IgD-negative memory B cell (primary cell): ENCODE measurements around the gene TNFSF11. TPM values are rescaled to one million over a fixed set of nuclear protein-coding genes. Genes with fewer than 3 reads are reported as not detected.

Source experiments
- H3K27ac Mint-ChIP-seq, 3 donors: one replicate each; pipeline ENCODE4 v1.8.0; 2020 to 2022; ENCODE audit warnings: mild to moderate bottlenecking in 3 of 3, mixed read lengths in 3 of 3, moderate library complexity in 1 of 3
- H3K27me3 Mint-ChIP-seq: one replicate; pipeline ENCODE4 v1.8.0; 2021; ENCODE audit warnings: mixed read lengths
- H3K36me3 Mint-ChIP-seq: one replicate; pipeline ENCODE4 v1.8.0; 2020; ENCODE audit warnings: mild to moderate bottlenecking, mixed read lengths
- H3K4me1 Mint-ChIP-seq, 3 donors: one replicate each; pipeline ENCODE4 v1.8.0; 2020 to 2022; ENCODE audit warnings: mixed read lengths in 3 of 3, mild to moderate bottlenecking in 1 of 3
- H3K4me3 Mint-ChIP-seq, 4 donors: one replicate each; pipeline ENCODE4 v1.8.0; 2020 to 2022; ENCODE audit warnings: mild to moderate bottlenecking in 4 of 4, mixed read lengths in 4 of 4, moderate library complexity in 3 of 4
- H3K9me3 Mint-ChIP-seq, 3 donors: one replicate each; pipeline ENCODE4 v1.8.0; 2020 to 2021; ENCODE audit warnings: mixed read lengths in 3 of 3, mild to moderate bottlenecking in 1 of 3
- polyA plus RNA-seq: library from polyadenylated mRNA; unstranded; fragments of 300-500 nt; fragmentation: Illumina TruSeq; gene quantifications from one replicate; pipeline ENCODE4 v1.2.3, GENCODE V29; 2021

Gene TNFSF11
- polyA plus RNA-seq, 1 donor from 2014 or later = not detected

- Mint-ChIP-seq H3K4me1 (no peaks in the 10 kb centered on the region), H3K4me3 (no peak overlapping the region)
Measured at GRCh38 chr13:42645717-42646116, 71.8 kb downstream of the TNFSF11 start.

GRCh38 chr13:42649141-42649540 lies 75.2 kb downstream of the TNFSF11 start:
- no peak overlapping the region for H3K27ac Mint-ChIP-seq
- no peaks in the 10 kb centered on the region for H3K9me3 Mint-ChIP-seq
- no peaks in the 10 kb centered on the region for H3K4me1 Mint-ChIP-seq
- H3K36me3 Mint-ChIP-seq = no peaks in the 10 kb centered on the region
- H3K27me3 Mint-ChIP-seq = peaks cover 8% of the 10 kb centered on the region
- H3K4me3 Mint-ChIP-seq = no peak overlapping the region

More at GRCh38 chr13:42645717-42646116, 71.8 kb downstream of the TNFSF11 start:
- no peaks in the 10 kb centered on the region for H3K36me3 Mint-ChIP-seq
- no peak overlapping the region for H3K27ac Mint-ChIP-seq
- H3K9me3 Mint-ChIP-seq = peaks cover 5 to 9% (median 5%) of the 10 kb centered on the region in 3 donors
- H3K27me3 Mint-ChIP-seq = peaks cover 5% of the 10 kb centered on the region

- Mint-ChIP-seq H3K36me3 (no peaks in the 10 kb centered on the region), H3K27ac (no peak overlapping the region), H3K27me3 (peaks cover 8% of the 10 kb centered on the region), H3K9me3 (no peaks in the 10 kb centered on the region), H3K4me3 (no peak overlapping the region), H3K4me1 (no peaks in the 10 kb centered on the region)
Measured at GRCh38 chr13:42649831-42650230, 75.9 kb downstream of the TNFSF11 start.

GRCh38 chr13:42650506-42650905 lies 76.6 kb downstream of the TNFSF11 start:
- Mint-ChIP-seq H3K4me1 (no peaks in the 10 kb centered on the region), H3K27me3 (peaks cover 6% of the 10 kb centered on the region), H3K27ac (no peak overlapping the region), H3K9me3 (no peaks in the 10 kb centered on the region), H3K36me3 (no peaks in the 10 kb centered on the region), H3K4me3 (no peak overlapping the region)

GRCh38 chr13:42651936-42652641 lies 78.1 kb downstream of the TNFSF11 start:
- Mint-ChIP-seq H3K4me3 (no peak overlapping the region), H3K9me3 (no peaks in the 10 kb centered on the region), H3K36me3 (no peaks in the 10 kb centered on the region), H3K27ac (no peak overlapping the region), H3K27me3 (peaks cover 6% of the 10 kb centered on the region), H3K4me1 (no peaks in the 10 kb centered on the region)

GRCh38 chr13:42652642-42653415 lies 78.9 kb downstream of the TNFSF11 start:
- Mint-ChIP-seq H3K4me1 (no peaks in the 10 kb centered on the region), H3K27ac (no peak overlapping the region), H3K9me3 (no peaks in the 10 kb centered on the region), H3K4me3 (no peak overlapping the region), H3K36me3 (no peaks in the 10 kb centered on the region), H3K27me3 (peaks cover 9% of the 10 kb centered on the region)

GRCh38 chr13:42653679-42654078 lies 79.7 kb downstream of the TNFSF11 start:
- no peak overlapping the region for H3K4me3 Mint-ChIP-seq
- no peaks in the 10 kb centered on the region for H3K36me3 Mint-ChIP-seq
- H3K4me1 Mint-ChIP-seq = no peaks in the 10 kb centered on the region
- peaks cover 9% of the 10 kb centered on the region for H3K27me3 Mint-ChIP-seq
- no peaks in the 10 kb centered on the region for H3K9me3 Mint-ChIP-seq
- H3K27ac Mint-ChIP-seq = no peak overlapping the region

GRCh38 chr13:42654212-42654611 lies 80.3 kb downstream of the TNFSF11 start:
- no peaks in the 10 kb centered on the region for H3K36me3 Mint-ChIP-seq
- H3K4me3 Mint-ChIP-seq = no peak overlapping the region
- no peaks in the 10 kb centered on the region for H3K4me1 Mint-ChIP-seq
- H3K27ac Mint-ChIP-seq = no peak overlapping the region
- H3K27me3 Mint-ChIP-seq = peaks cover 9% of the 10 kb centered on the region
- H3K9me3 Mint-ChIP-seq = no peaks in the 10 kb centered on the region

- Mint-ChIP-seq H3K36me3 (no peaks in the 10 kb centered on the region), H3K4me1 (no peaks in the 10 kb centered on the region), H3K4me3 (no peak overlapping the region), H3K27me3 (peaks cover 9% of the 10 kb centered on the region), H3K9me3 (no peaks in the 10 kb centered on the region), H3K27ac (no peak overlapping the region)
Measured at GRCh38 chr13:42654722-42655121, 80.8 kb downstream of the TNFSF11 start.

GRCh38 chr13:42656161-42656560 lies 82.2 kb downstream of the TNFSF11 start:
- Mint-ChIP-seq H3K9me3 (no peaks in the 10 kb centered on the region), H3K4me1 (no peaks in the 10 kb centered on the region), H3K4me3 (no peak overlapping the region), H3K36me3 (no peaks in the 10 kb centered on the region), H3K27ac (no peak overlapping the region), H3K27me3 (peaks cover 11% of the 10 kb centered on the region)

- no peak overlapping the region for H3K4me3 Mint-ChIP-seq
- H3K27ac Mint-ChIP-seq = no peak overlapping the region
- H3K27me3 Mint-ChIP-seq = peaks cover 10% of the 10 kb centered on the region
- H3K9me3 Mint-ChIP-seq = no peaks in the 10 kb centered on the region
- H3K36me3 Mint-ChIP-seq = no peaks in the 10 kb centered on the region
- no peaks in the 10 kb centered on the region for H3K4me1 Mint-ChIP-seq
Measured at GRCh38 chr13:42656958-42657357, 83.0 kb downstream of the TNFSF11 start.

Other genes with a start within 250 kb of the TNFSF11 start
- not detected for gene FAM216B, start 207.4 kb downstream of the TNFSF11 start, polyA plus RNA-seq